ENCODE results near the gene DPP8. TPM values are rescaled to one million over a fixed set of nuclear protein-coding genes. Genes with fewer than 3 reads are reported as not detected.

The DPP8 gene
- total and polyA plus RNA-seq, 2 donors (not counting 1 experiment from before 2014, with no cell fraction given): 17.1 to 65.2 TPM

GRCh38 chr15:65547841-65548240, 30.4 kb upstream of the DPP8 start:
- ChIA-PET POLR2A (no interaction called here), CTCF (no interaction called here)
- H3K27ac Mint-ChIP-seq: no peak overlapping the region
- H3K27ac ChIP-seq (ENCODE audit: low read length in 2 of 2): no peak overlapping the region
- no peaks in the 10 kb centered on the region for H4K20me1 ChIP-seq (ENCODE audit: control insufficient read depth, insufficient read depth, low read length, poor library complexity, severe bottlenecking)
- H3K27me3 Mint-ChIP-seq: no peaks in the 10 kb centered on the region
- no peak for DNase-seq
- H3K4me1 Mint-ChIP-seq: peaks cover 4% of the 10 kb centered on the region
- peaks cover 37% of the 10 kb centered on the region for H3K79me2 ChIP-seq (ENCODE audit: control insufficient read depth, insufficient read depth, low read length)
- no peak overlapping the region for H3K4me3 ChIP-seq (ENCODE audit: control extremely low read depth in 1 of 5, extremely low read depth in 1 of 5, insufficient read depth in 1 of 5, low read depth in 2 of 5, low read length in 4 of 5)
- H3K4me3 Mint-ChIP-seq: no peak overlapping the region
- no peak overlapping the region for H2AFZ ChIP-seq (ENCODE audit: insufficient read depth, low read depth, low read length, poor library complexity, severe bottlenecking)
- H3K9me3 ChIP-seq (ENCODE audit: control extremely low read depth in 1 of 3, control insufficient read depth in 2 of 3, insufficient read depth in 1 of 3, low read length in 2 of 3): no peaks in the 10 kb centered on the region
- no peaks in the 10 kb centered on the region for H3K27me3 ChIP-seq (replicated peaks in 1 of 4; ENCODE audit: control extremely low read depth in 1 of 4, control insufficient read depth in 3 of 4, insufficient read depth in 4 of 4, low read length in 3 of 4)
- H3K4me2 ChIP-seq (replicated peaks; ENCODE audit: low read depth, low read length, poor library complexity, severe bottlenecking): no peak overlapping the region
- intact Hi-C loops (cut with micrococcal nuclease): no loop called here
- no peak for ATAC-seq (ENCODE audit: low read depth)
- H3K36me3 ChIP-seq (replicated peaks in 1 of 2; ENCODE audit: control extremely low read depth in 1 of 2, control insufficient read depth in 1 of 2, extremely low read depth in 1 of 2, insufficient read depth in 2 of 2, low read length in 1 of 2): no peaks in the 10 kb centered on the region
- H3K4me1 ChIP-seq (ENCODE audit: control insufficient read depth in 2 of 2, insufficient read depth in 2 of 2, low read length in 2 of 2): no peaks in the 10 kb centered on the region
- TF ChIP-seq CTCF (IDR thresholded peaks at IDR 0.05) (no peak), EZH2 (IDR thresholded peaks at IDR 0.05; ENCODE audit: borderline replicate concordance, insufficient read depth, low read depth, low read length, poor library complexity, severe bottlenecking) (no peak)
- H3K9ac ChIP-seq (ENCODE audit: low read length): no peak overlapping the region
- H3K9me3 Mint-ChIP-seq (ENCODE audit: insufficient read depth): no peaks in the 10 kb centered on the region

GRCh38 chr15:65541231-65541820, 23.8 kb upstream of the DPP8 start:
- H3K4me2 ChIP-seq (replicated peaks; ENCODE audit: low read depth, low read length, poor library complexity, severe bottlenecking): no peak overlapping the region
- no peak overlapping the region for H3K9ac ChIP-seq (ENCODE audit: low read length)
- POLR2A ChIA-PET: interaction anchor here (0.6 kb wide), 1 partner anchor 7 kb away, joined by 3 read pairs; no protein-coding TSS in a partner anchor
- H3K4me1 ChIP-seq (ENCODE audit: control insufficient read depth in 2 of 2, insufficient read depth in 2 of 2, low read length in 2 of 2): no peaks in the 10 kb centered on the region
- H3K79me2 ChIP-seq (ENCODE audit: control insufficient read depth, insufficient read depth, low read length): peaks cover 61% of the 10 kb centered on the region
- H3K9me3 ChIP-seq (ENCODE audit: control extremely low read depth in 1 of 3, control insufficient read depth in 2 of 3, insufficient read depth in 1 of 3, low read length in 2 of 3): no peaks in the 10 kb centered on the region
- H4K20me1 ChIP-seq (ENCODE audit: control insufficient read depth, insufficient read depth, low read length, poor library complexity, severe bottlenecking): no peaks in the 10 kb centered on the region
- intact Hi-C loops (cut with micrococcal nuclease): no loop called here
- no peak overlapping the region for H3K27ac ChIP-seq (ENCODE audit: low read length in 2 of 2)
- H3K4me3 Mint-ChIP-seq: no peak overlapping the region
- H3K36me3 ChIP-seq (replicated peaks in 1 of 2; ENCODE audit: control extremely low read depth in 1 of 2, control insufficient read depth in 1 of 2, extremely low read depth in 1 of 2, insufficient read depth in 2 of 2, low read length in 1 of 2): no peaks in the 10 kb centered on the region
- H3K27me3 ChIP-seq (replicated peaks in 1 of 4; ENCODE audit: control extremely low read depth in 1 of 4, control insufficient read depth in 3 of 4, insufficient read depth in 4 of 4, low read length in 3 of 4): no peaks in the 10 kb centered on the region
- CTCF ChIA-PET: no interaction called here
- no peak overlapping the region for H2AFZ ChIP-seq (ENCODE audit: insufficient read depth, low read depth, low read length, poor library complexity, severe bottlenecking)
- WGBS (ENCODE audit: insufficient coverage): 96% methylated on average over 3 of the region's 3 CpGs
- H3K9me3 Mint-ChIP-seq (ENCODE audit: insufficient read depth): no peaks in the 10 kb centered on the region
- no peak overlapping the region for H3K27ac Mint-ChIP-seq
- H3K4me3 ChIP-seq (ENCODE audit: control extremely low read depth in 1 of 5, extremely low read depth in 1 of 5, insufficient read depth in 1 of 5, low read depth in 2 of 5, low read length in 4 of 5): no peak overlapping the region
- no peak for DNase-seq
- TF ChIP-seq EZH2 (IDR thresholded peaks at IDR 0.05; ENCODE audit: borderline replicate concordance, insufficient read depth, low read depth, low read length, poor library complexity, severe bottlenecking): no peak
- TF ChIP-seq CTCF (IDR thresholded peaks at IDR 0.05): no peak
- ATAC-seq (ENCODE audit: low read depth): no peak
- no peaks in the 10 kb centered on the region for H3K27me3 Mint-ChIP-seq
- H3K4me1 Mint-ChIP-seq: peaks cover 3% of the 10 kb centered on the region

All from B cell (primary cell).